Omental fat pad (tissue), 4 donors: ENCODE measurements around the gene PEX12. TPM values are rescaled to one million over a fixed set of nuclear protein-coding genes. Genes with fewer than 3 reads are reported as not detected.
A peak's percentile ranks its signal among the peaks of the same experiment; 100 is the strongest.

Experiments
- ATAC-seq: fragments of 150-250 bp; one replicate; pipeline ENCODE4 v1.9.1; 2016; ENCODE audit warnings: mild to moderate bottlenecking, moderate library complexity; ENCODE audit not compliant: low FRiP score
- DNase-seq: peaks from one replicate; pipeline ENCODE4 v3.0.0-alpha.2; 2019; ENCODE audit warnings: low spot score
- total RNA-seq, 4 donors: library from RNA; depleted of rRNA; stranded (reverse); fragments of >200 nt; gene quantifications; one replicate each; pipeline ENCODE4 v1.1.0, GENCODE V29; 2016
- TF ChIP-seq, protein P1 (sequence below), 3 donors: fragments of 450-650 bp; IDR thresholded peaks; one replicate each; pipeline ENCODE4 v1.5.1; 2016 to 2017; ENCODE audit warnings: antibody characterized with exemption in 3 of 3, mild to moderate bottlenecking in 3 of 3, moderate library complexity in 2 of 3

The PEX12 gene
- total RNA-seq, 4 donors from 2014 or later = 3.5 to 7.4 (median 5.2) TPM

- DNase-seq (no peak), ATAC-seq (no peak)
- TF ChIP-seq, protein P1, sequence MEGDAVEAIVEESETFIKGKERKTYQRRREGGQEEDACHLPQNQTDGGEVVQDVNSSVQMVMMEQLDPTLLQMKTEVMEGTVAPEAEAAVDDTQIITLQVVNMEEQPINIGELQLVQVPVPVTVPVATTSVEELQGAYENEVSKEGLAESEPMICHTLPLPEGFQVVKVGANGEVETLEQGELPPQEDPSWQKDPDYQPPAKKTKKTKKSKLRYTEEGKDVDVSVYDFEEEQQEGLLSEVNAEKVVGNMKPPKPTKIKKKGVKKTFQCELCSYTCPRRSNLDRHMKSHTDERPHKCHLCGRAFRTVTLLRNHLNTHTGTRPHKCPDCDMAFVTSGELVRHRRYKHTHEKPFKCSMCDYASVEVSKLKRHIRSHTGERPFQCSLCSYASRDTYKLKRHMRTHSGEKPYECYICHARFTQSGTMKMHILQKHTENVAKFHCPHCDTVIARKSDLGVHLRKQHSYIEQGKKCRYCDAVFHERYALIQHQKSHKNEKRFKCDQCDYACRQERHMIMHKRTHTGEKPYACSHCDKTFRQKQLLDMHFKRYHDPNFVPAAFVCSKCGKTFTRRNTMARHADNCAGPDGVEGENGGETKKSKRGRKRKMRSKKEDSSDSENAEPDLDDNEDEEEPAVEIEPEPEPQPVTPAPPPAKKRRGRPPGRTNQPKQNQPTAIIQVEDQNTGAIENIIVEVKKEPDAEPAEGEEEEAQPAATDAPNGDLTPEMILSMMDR (IDR thresholded peaks at IDR 0.05) = no peak
Observed at GRCh38 chr17:35596530-35597233, 18.3 kb upstream of the PEX12 start.

DNA sequence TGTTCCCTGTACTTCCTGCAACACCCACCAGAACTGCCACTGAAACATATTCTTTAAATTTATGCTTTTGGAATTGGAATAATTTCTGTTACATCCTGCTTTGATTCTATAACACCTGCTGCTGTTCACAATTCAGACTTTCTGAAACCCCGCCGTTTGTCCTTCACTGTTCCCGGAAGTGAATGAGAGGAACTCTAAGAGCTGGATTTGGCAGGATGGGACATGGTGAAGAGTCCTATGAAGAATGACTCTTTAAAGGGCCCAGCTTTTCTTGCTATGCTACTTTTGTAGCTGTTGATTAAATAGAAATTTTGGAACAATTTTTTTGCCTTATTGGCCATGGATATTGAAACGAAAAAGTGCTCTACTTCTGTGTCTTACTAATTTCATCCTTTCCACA lies 17.7 kb upstream of the PEX12 start:
- ATAC-seq = no peak
- TF ChIP-seq, protein P1 (IDR thresholded peaks at IDR 0.05) = no peak
- no peak for DNase-seq

DNA sequence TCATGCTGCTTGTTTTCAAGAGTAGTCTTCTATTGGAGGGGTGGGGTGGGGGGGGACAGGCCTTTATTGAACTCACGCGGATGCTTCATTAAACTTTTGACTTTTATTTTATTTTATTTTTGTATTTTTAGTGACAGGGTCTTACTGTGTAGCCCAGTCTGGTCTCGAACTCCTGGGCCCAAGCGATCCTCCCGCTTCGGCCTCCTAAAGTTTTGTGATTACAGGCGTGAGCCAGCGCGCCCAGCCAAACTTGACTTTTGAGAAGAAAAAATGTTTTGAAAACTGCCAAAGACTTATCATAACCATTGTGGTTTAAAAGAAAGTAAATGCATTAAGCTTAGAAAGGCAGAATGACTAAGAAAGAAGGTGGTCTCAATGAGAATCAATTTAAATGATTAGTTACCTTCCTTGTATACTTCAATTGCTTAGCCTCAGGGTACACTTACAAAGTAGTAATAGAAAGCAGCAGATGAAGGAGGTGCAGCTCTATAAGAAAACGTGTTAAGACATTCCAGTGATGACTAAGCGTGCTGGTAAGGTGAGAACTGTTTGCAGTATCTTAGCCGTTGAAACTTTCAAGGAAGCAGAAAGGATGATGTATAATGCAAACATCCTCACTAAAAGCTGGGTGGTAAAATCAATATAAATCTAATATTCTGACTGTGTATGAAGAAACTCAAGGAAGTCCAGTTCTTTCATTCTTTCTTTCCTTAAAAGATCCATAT lies 10.0 kb upstream of the PEX12 start:
- DNase-seq (no peak), ATAC-seq (no peak)
- TF ChIP-seq, protein P1 (IDR thresholded peaks at IDR 0.05) = no peak

DNA sequence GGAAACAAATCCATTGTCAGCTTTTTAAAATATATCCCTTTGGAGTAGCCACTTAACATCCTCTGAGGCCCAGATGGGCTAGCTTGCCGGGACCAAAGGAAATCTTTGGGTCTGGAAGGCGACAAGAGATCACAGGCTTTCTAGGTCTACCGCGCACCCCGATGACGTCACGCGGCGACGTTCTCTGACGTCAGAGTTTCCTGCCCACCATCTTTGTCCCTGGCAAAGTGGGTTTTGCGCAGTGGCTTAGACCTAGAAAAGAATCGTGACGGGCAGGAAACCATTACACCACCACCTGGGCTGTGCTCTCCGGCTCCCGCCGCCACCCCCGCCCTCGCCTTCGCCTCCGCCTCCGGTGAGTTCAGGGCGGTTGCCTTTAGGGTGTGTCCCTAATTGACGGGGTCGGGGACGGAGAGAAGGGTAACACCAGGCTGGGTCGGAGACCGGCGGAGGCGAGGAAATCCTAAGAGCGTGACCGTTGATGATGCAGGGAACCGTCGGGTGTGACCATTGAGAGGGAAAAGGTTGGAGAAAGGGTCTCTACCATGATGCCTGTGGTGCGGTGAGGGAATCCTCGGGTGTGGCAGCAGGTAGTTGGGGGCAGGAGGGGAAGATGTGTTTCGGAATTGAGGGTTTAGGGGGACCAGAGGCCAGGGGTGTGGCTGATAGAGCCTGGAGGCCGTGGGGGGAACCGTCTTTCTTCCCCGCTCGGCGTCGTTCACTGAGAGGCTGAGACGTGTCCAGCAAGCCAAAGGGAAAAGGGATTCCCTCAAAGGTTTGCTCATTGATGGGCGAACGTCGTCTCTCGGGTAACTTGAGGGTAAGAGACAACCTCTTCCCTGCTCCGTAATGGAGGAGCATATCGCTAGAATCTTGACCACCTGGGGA lies 8.9 kb upstream of the PEX12 start, which contains the start of gene AP2B1:
TSS of gene AP2B1 (plus strand) at position 249 of the 888 bp plus-strand sequence. CDS start 6,709 bp downstream, outside the sequence.
- TF ChIP-seq, protein P1 (IDR thresholded peaks at IDR 0.05) = no peak
- ATAC-seq (peak; percentile 98), DNase-seq (peak; percentile 97)

DNA sequence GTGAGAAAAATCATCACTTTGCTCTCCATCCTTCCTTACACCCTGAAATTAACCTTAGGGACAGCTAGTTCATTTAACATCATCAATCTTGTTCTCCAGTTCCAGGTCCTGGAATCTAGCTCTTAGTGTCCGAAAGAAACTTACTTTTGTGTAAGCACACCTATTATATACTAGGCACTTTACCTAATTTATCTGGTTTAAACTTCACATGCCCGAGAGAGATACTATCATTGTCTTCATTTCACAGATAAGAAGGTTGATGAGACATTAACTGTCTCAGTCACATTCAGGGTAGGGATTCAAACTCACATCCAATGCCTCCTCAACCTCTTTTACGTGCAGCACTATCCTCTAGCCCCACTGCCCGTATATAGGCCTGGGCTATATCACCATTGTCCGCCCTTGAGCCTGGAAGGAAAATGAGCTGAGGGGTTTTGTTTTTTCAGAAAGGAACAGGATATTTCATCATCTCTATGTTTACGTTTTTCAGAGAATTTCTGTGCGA lies 8.2 kb upstream of the PEX12 start:
- ATAC-seq = no peak

GRCh38 chr17:35584061-35584460 lies 5.7 kb upstream of the PEX12 start:
- DNase-seq (no peak), ATAC-seq (no peak)
- TF ChIP-seq, protein P1 (IDR thresholded peaks at IDR 0.05) = no peak

More for the DNA sequence above, 8.2 kb upstream of the PEX12 start:
- TF ChIP-seq, protein P1 (IDR thresholded peaks at IDR 0.05) = no peak
- DNase-seq = no peak
